Right cardiac atrium (tissue), 5 donors: ENCODE measurements around the gene DNAH6. TPM values are rescaled to one million over a fixed set of nuclear protein-coding genes. Genes with fewer than 3 reads are reported as not detected.

Experiments used
- ATAC-seq, 2 donors: fragments of 200-7000 bp; cut with Tn5 transposase; one replicate each; pipeline versions ENCODE4 v1.8.0 to v1.9.1; 2020; ENCODE audit warnings: moderate library complexity in 2 of 2, mild to moderate bottlenecking in 1 of 2
- DNase-seq, 3 donors: peaks; one replicate each; pipeline ENCODE4 v3.0.0-alpha.2; 2020
- H3K27ac ChIP-seq: one replicate; pipeline ENCODE4 v1.5.1; 2013; ENCODE audit warnings: mild to moderate bottlenecking, low read length, control low read depth, moderate library complexity
- H3K27me3 ChIP-seq: one replicate; pipeline ENCODE4 v1.6.1; 2013; ENCODE audit not compliant: control insufficient read depth, insufficient read depth
- H3K4me1 ChIP-seq: one replicate; pipeline ENCODE4 v1.6.1; 2013; ENCODE audit warnings: low read length; ENCODE audit not compliant: control insufficient read depth, insufficient read depth
- H3K4me3 ChIP-seq: one replicate; pipeline ENCODE4 v1.5.1; 2013; ENCODE audit warnings: low read length, control low read depth
- H3K9me3 ChIP-seq: one replicate; pipeline ENCODE4 v1.6.1; 2013; ENCODE audit warnings: low read length; ENCODE audit not compliant: control insufficient read depth
- WGBS: extraction: QIAGEN DNeasy Blood & Tissue Kit; methylation state at CpG from one replicate; pipeline ENCODE4 v1.1.7; 2013; 5-methylcytosine and 5-hydroxymethylcytosine counted together
- intact Hi-C, 4 donors: fragments of 100-400 bp; cut with DNase I; formaldehyde crosslinking; loops; one replicate each; pipeline versions ENCODE4 v1.11.0 to v1.14.0; 2022 to 2023
- polyA plus RNA-seq: library from polyadenylated mRNA; stranded (reverse); fragments of 200-250 nt; gene quantifications from one replicate; pipeline ENCODE4 v1.2.3, GENCODE V29; 2013
- total RNA-seq, 4 donors: library from RNA; stranded (reverse); fragmentation: NEBNext Ultra II Directional; extraction: Animal tissue kit (Norgen Biotek cat#: 25700); gene quantifications; one replicate each; pipeline ENCODE4 v1.2.1, GENCODE V29; 2021
- donor health status: healthy with polysubstance abuse.
- donor health status: DM: no; HTN: yes; CAD: no.
- donor health status: DM: no; HTN: no; CAD: no.
- donor health status: DM: no; HTN: yes; CAD: no; lungs with severe emphysema.
- donor health status: DM: yes; HTN: yes; CAD: no.

DNAH6 gene
- total and polyA plus RNA-seq, 5 donors, result 0.07 to 0.60 (median 0.34) TPM

GRCh38 chr2:84719434-84719833, 203.1 kb downstream of the DNAH6 start:
- Histone ChIP-seq H3K27me3 (no peaks in the 10 kb centered on the region), H3K4me1 (peaks cover 2% of the 10 kb centered on the region), H3K4me3 (no peak overlapping the region), H3K27ac (no peak overlapping the region), H3K9me3 (no peaks in the 10 kb centered on the region)
- ATAC-seq (no peak), DNase-seq (no peak)
- intact Hi-C loops, result no loop called here
- 94% methylated on average over 6 of the region's 6 CpGs for WGBS

- WGBS, result 65% methylated on average over 2 of the region's 2 CpGs
- no peaks in the 10 kb centered on the region for H3K4me1 ChIP-seq
- no peak overlapping the region for H3K4me3 ChIP-seq
- DNase-seq, result no peak
- ATAC-seq, result no peak
- no peaks in the 10 kb centered on the region for H3K9me3 ChIP-seq
- H3K27me3 ChIP-seq, result no peaks in the 10 kb centered on the region
- intact Hi-C loops, result no loop called here
- H3K27ac ChIP-seq, result no peak overlapping the region
Measured at GRCh38 chr2:84723831-84724230, 207.5 kb downstream of the DNAH6 start.

GRCh38 chr2:84725717-84726116, 209.4 kb downstream of the DNAH6 start:
- H3K4me1 ChIP-seq, result no peaks in the 10 kb centered on the region
- H3K9me3 ChIP-seq, result no peaks in the 10 kb centered on the region
- no peak overlapping the region for H3K27ac ChIP-seq
- no peaks in the 10 kb centered on the region for H3K27me3 ChIP-seq
- ATAC-seq, result no peak
- WGBS, result 93% methylated on average over 1 of the region's 1 CpG
- H3K4me3 ChIP-seq, result no peak overlapping the region
- no peak for DNase-seq
- intact Hi-C loops, result no loop called here

- DNase-seq (no peak), ATAC-seq (no peak)
- Histone ChIP-seq H3K27me3 (no peaks in the 10 kb centered on the region), H3K4me1 (no peaks in the 10 kb centered on the region), H3K9me3 (no peaks in the 10 kb centered on the region), H3K4me3 (no peak overlapping the region), H3K27ac (no peak overlapping the region)
- intact Hi-C loops, result no loop called here
- 83% methylated on average over 1 of the region's 1 CpG for WGBS
Measured at GRCh38 chr2:84727315-84727714, 211.0 kb downstream of the DNAH6 start.

- Histone ChIP-seq H3K4me3 (no peak overlapping the region), H3K4me1 (no peaks in the 10 kb centered on the region), H3K27me3 (no peaks in the 10 kb centered on the region), H3K27ac (no peak overlapping the region), H3K9me3 (no peaks in the 10 kb centered on the region)
- 47% methylated on average over 2 of the region's 2 CpGs for WGBS
- DNase-seq, result no peak
- intact Hi-C loops, result no loop called here
- ATAC-seq, result no peak
Measured at GRCh38 chr2:84729224-84729623, 212.9 kb downstream of the DNAH6 start.

- Histone ChIP-seq H3K27me3 (no peaks in the 10 kb centered on the region), H3K4me1 (no peaks in the 10 kb centered on the region), H3K27ac (no peak overlapping the region), H3K4me3 (no peak overlapping the region), H3K9me3 (no peaks in the 10 kb centered on the region)
- ATAC-seq (no peak), DNase-seq (no peak)
- 71% methylated on average over 3 of the region's 3 CpGs for WGBS
- intact Hi-C loops, result no loop called here
Measured at GRCh38 chr2:84731185-84731584, 214.9 kb downstream of the DNAH6 start.

GRCh38 chr2:84732897-84733778, 216.8 kb downstream of the DNAH6 start:
- no peaks in the 10 kb centered on the region for H3K27me3 ChIP-seq
- H3K9me3 ChIP-seq, result no peaks in the 10 kb centered on the region
- H3K4me1 ChIP-seq, result no peaks in the 10 kb centered on the region
- no peak overlapping the region for H3K4me3 ChIP-seq
- no peak overlapping the region for H3K27ac ChIP-seq
- no peak for ATAC-seq
- DNase-seq, result no peak
- WGBS, result 78% methylated on average over 6 of the region's 6 CpGs
- intact Hi-C loops, result no loop called here

- Histone ChIP-seq H3K27me3 (no peaks in the 10 kb centered on the region), H3K9me3 (no peaks in the 10 kb centered on the region), H3K4me1 (no peaks in the 10 kb centered on the region), H3K4me3 (no peak overlapping the region), H3K27ac (no peak overlapping the region)
- intact Hi-C loops, result no loop called here
- 87% methylated on average over 1 of the region's 1 CpG for WGBS
- DNase-seq, result no peak
- no peak for ATAC-seq
Measured at GRCh38 chr2:84735389-84735788, 219.1 kb downstream of the DNAH6 start.

- intact Hi-C loops, result no loop called here
- Histone ChIP-seq H3K27me3 (no peaks in the 10 kb centered on the region), H3K4me3 (no peak overlapping the region), H3K9me3 (no peaks in the 10 kb centered on the region), H3K27ac (no peak overlapping the region), H3K4me1 (no peaks in the 10 kb centered on the region)
- ATAC-seq (peak; percentile 22 to 54), DNase-seq (peak in 2 of 3 donors; percentile 36 to 47)
- 44% methylated on average over 3 of the region's 3 CpGs for WGBS
Measured at GRCh38 chr2:84741182-84741822, 225.0 kb downstream of the DNAH6 start.

- H3K4me1 ChIP-seq, result no peaks in the 10 kb centered on the region
- no peaks in the 10 kb centered on the region for H3K9me3 ChIP-seq
- ATAC-seq (no peak), DNase-seq (no peak)
- H3K4me3 ChIP-seq, result no peak overlapping the region
- intact Hi-C loops, result no loop called here
- H3K27ac ChIP-seq, result no peak overlapping the region
- no peaks in the 10 kb centered on the region for H3K27me3 ChIP-seq
Measured at GRCh38 chr2:84748341-84748740, 232.0 kb downstream of the DNAH6 start.

- no peaks in the 10 kb centered on the region for H3K4me1 ChIP-seq
- no peak overlapping the region for H3K4me3 ChIP-seq
- no peak overlapping the region for H3K27ac ChIP-seq
- H3K9me3 ChIP-seq, result no peaks in the 10 kb centered on the region
- ATAC-seq, result no peak
- no peaks in the 10 kb centered on the region for H3K27me3 ChIP-seq
- intact Hi-C loops, result no loop called here
- no peak for DNase-seq
Measured at GRCh38 chr2:84749442-84749841, 233.1 kb downstream of the DNAH6 start.
